K562 (cell line): ENCODE measurements around the gene TLK2. TPM values are rescaled to one million over a fixed set of nuclear protein-coding genes. Genes with fewer than 3 reads are reported as not detected.

Experiments used
- ATAC-seq: fragments of 200-7000 bp; cut with Tn5 transposase; 3 replicates; pipeline ENCODE4 v1.9.1; 2020; ENCODE audit warnings: moderate library complexity
- BruUV-seq: library from RNA; stranded (reverse); fragments of 400-500 nt; replicated peaks from 2 replicates; lab custom pipeline; 2021; lab: Mats Ljungman, UMichigan
- CTCF ChIA-PET: fragments of 300-600 bp; formaldehyde crosslinking; extraction: SDS; loops from one replicate; lab custom pipeline; 2021; ENCODE audit warnings: low intra/inter-chr PET ratio; lab: Yijun Ruan, JAX
- POLR2A ChIA-PET: fragments of 300-600, 350-650 bp; sonication (Branson Sonifier 250); formaldehyde crosslinking; extraction: SDS; loops from one replicate; lab custom pipeline; 2021; ENCODE audit warnings: antibody characterized with exemption, inconsistent platforms; lab: Yijun Ruan, JAX
- DNase-seq, 4 experiments: peaks; one replicate each; pipeline versions ENCODE4 v3.0.0 to v3.0.0-alpha.2; 2011 to 2018; ENCODE audit warnings: low spot score in 3 of 4, mixed read lengths in 3 of 4; ENCODE audit errors: extremely low read depth in 1 of 4
- FAIRE-seq: peaks from 2 replicates; lab custom pipeline; 2011; peaks lifted over from hg19 to GRCh38; lab: Jason Lieb, UNC
- H2AFZ ChIP-seq: 2 replicates; pipeline ENCODE4 v1.6.0; 2011; ENCODE audit warnings: low read depth, low read length, control low read depth, inconsistent platforms
- H3K27ac ChIP-seq: fragments of 200-600 bp; 3 replicates; pipeline ENCODE4 v1.8.0; 2011; ENCODE audit warnings: low read depth, mild to moderate bottlenecking, control low read depth, inconsistent platforms, low read length, moderate library complexity, mixed read lengths; ENCODE audit errors: extremely low read depth
- H3K27me3 ChIP-seq, 2 experiments: fragments of 300-600 bp in 1 of 2; 2 replicates in 1 of 2; 3 replicates in 1 of 2; pipeline versions ENCODE4 v1.6.0 to v1.8.0; 2011; ENCODE audit warnings: inconsistent platforms in 2 of 2, low read length in 2 of 2, mild to moderate bottlenecking in 1 of 2, mixed read lengths in 1 of 2, moderate library complexity in 1 of 2; ENCODE audit not compliant: control insufficient read depth in 2 of 2, insufficient read depth in 2 of 2
- H3K36me3 ChIP-seq: fragments of 300-600 bp; 3 replicates; pipeline ENCODE4 v1.8.0; 2011; ENCODE audit warnings: mild to moderate bottlenecking, low read length, inconsistent platforms; ENCODE audit not compliant: control insufficient read depth, insufficient read depth
- H3K4me1 ChIP-seq, 2 experiments: fragments of 200-600 bp in 1 of 2; replicated peaks in 1 of 2; 2 replicates in 1 of 2; 3 replicates in 1 of 2; pipeline versions ENCODE4 v1.5.1 to v1.8.0; 2011; ENCODE audit warnings: inconsistent platforms in 2 of 2, low read length in 2 of 2, mild to moderate bottlenecking in 1 of 2, mixed read lengths in 1 of 2, moderate library complexity in 1 of 2; ENCODE audit not compliant: control insufficient read depth in 2 of 2, insufficient read depth in 2 of 2
- H3K4me2 ChIP-seq: 2 replicates; pipeline ENCODE4 v1.6.1; 2011; ENCODE audit warnings: low read length, control low read depth, inconsistent platforms, mixed read lengths; ENCODE audit not compliant: insufficient read depth
- H3K4me3 ChIP-seq: fragments of 200-600 bp; sonication (generic), shearing (Covaris generic); 2 replicates; pipeline ENCODE4 v1.5.1; 2016; ENCODE audit warnings: control low read depth, inconsistent platforms
- H3K79me2 ChIP-seq: fragments of 200-600 bp; 3 replicates; pipeline ENCODE4 v1.8.0; 2011; ENCODE audit warnings: low read length, inconsistent platforms; ENCODE audit not compliant: control insufficient read depth, insufficient read depth
- H3K9ac ChIP-seq, 2 experiments: 2 replicates each; pipeline versions ENCODE4 v1.6.0 to v1.6.1; 2011; ENCODE audit warnings: low read depth in 2 of 2, low read length in 2 of 2, control low read depth in 1 of 2, inconsistent platforms in 1 of 2, mild to moderate bottlenecking in 1 of 2, mixed read lengths in 1 of 2; ENCODE audit not compliant: insufficient read depth in 1 of 2
- H3K9me1 ChIP-seq: one replicate; pipeline ENCODE4 v1.6.0; 2011; ENCODE audit warnings: inconsistent platforms, mild to moderate bottlenecking, low read length, moderate library complexity; ENCODE audit not compliant: control insufficient read depth, insufficient read depth
- H3K9me3 ChIP-seq: replicated peaks from 2 replicates; pipeline ENCODE4 v1.5.1; 2011; ENCODE audit warnings: low read depth, low read length, inconsistent platforms; ENCODE audit not compliant: control insufficient read depth, insufficient read depth
- H4K20me1 ChIP-seq: replicated peaks from 2 replicates; pipeline ENCODE4 v1.6.1; 2011; ENCODE audit warnings: low read length, inconsistent platforms, mixed read lengths; ENCODE audit not compliant: control insufficient read depth, insufficient read depth
- SMARCC2 ChIP-seq: fragments of 450-650 bp; IDR thresholded peaks from 2 replicates; pipeline ENCODE4 v1.6.1; 2017; ENCODE audit warnings: antibody characterized with exemption, moderate library complexity, mild to moderate bottlenecking, low read depth
- whole genome bisulfite sequencing: fragments of 100-300 bp; shearing (Covaris generic); methylation state at CpG from one replicate; pipeline ENCODE4 v1.1.6; 2016; ENCODE audit warnings: low coverage, mixed read lengths; ENCODE audit not compliant: insufficient coverage; ENCODE audit errors: missing lambda C conversion rate; 5-methylcytosine and 5-hydroxymethylcytosine counted together
- in situ Hi-C: fragments of 300-500 bp; cut with MboI; formaldehyde crosslinking; loops from 4 replicates; pipeline ENCODE4 v1.15.0; 2018; ENCODE audit warnings: inconsistent platforms, mixed read lengths
- intact Hi-C: fragments of 100-400 bp; cut with micrococcal nuclease; formaldehyde crosslinking; loops from 2 replicates; pipeline ENCODE4 v1.14.2; 2022
- polyA plus RNA-seq, 8 experiments: library from polyadenylated mRNA; depleted of rRNA in 4 of 8; stranded (reverse) in 5 of 8; unstranded in 3 of 8; fragments of >200 nt; fragmentation: Nextera tagmentation in 2 of 8; fragmentation: Illumina TruSeq in 1 of 8; extraction: Ambion mirVana in 2 of 8; extraction: Trizol in 1 of 8; gene quantifications; 2 replicates each; pipeline versions ENCODE4 v1.2.1 to v1.2.3, GENCODE V29; 2011 to 2014; ENCODE audit warnings: inconsistent platforms in 1 of 8, missing spikeins in 1 of 8
- total RNA-seq, 7 experiments: library from RNA; depleted of rRNA in 6 of 7; stranded (reverse); fragments of >200 nt in 6 of 7; fragmentation: Illumina TruSeq in 2 of 7; extraction: Trizol in 2 of 7; gene quantifications; 2 replicates each; pipeline versions ENCODE4 v1.2.1 to v1.2.3, GENCODE V29; 2011 to 2021; ENCODE audit warnings: low replicate concordance in 1 of 7
- TF ChIP-seq, protein P1 (sequence below): fragments of 450-650 bp; IDR thresholded peaks from 2 replicates; pipeline ENCODE4 v1.7.1; 2018; ENCODE audit warnings: mild to moderate bottlenecking, low read depth; ENCODE audit not compliant: partially characterized antibody
- TF ChIP-seq, protein P2 (sequence below): fragments of 450-650 bp; IDR thresholded peaks from 2 replicates; pipeline ENCODE4 v1.6.1; 2017; ENCODE audit warnings: antibody characterized with exemption, mild to moderate bottlenecking

The TLK2 gene
- total and polyA plus RNA-seq, 9 of the 15 experiments (the other 6 are each of a cell fraction or from before 2014, with no cell fraction given): 10.1 to 51.9 (median 32.4) TPM

GRCh38 chr17:62581764-62582163 lies 103.1 kb downstream of the TLK2 start:
- DNase-seq: no peak
- POLR2A ChIA-PET: interaction anchor here (0.7 kb wide), 1 partner anchor 15 kb away, joined by 3 read pairs; no protein-coding TSS in a partner anchor

More at GRCh38 chr17:62581764-62582163, 103.1 kb downstream of the TLK2 start:
- Histone ChIP-seq H3K4me3 (no peak overlapping the region), H3K36me3 (peaks cover 52% of the 10 kb centered on the region), H3K27me3 (no peaks in the 10 kb centered on the region), H3K4me2 (no peak overlapping the region), H3K79me2 (no peaks in the 10 kb centered on the region), H3K4me1 (no peaks in the 10 kb centered on the region), H3K27ac (no peak overlapping the region), H4K20me1 (no peaks in the 10 kb centered on the region), H2AFZ (no peak overlapping the region), H3K9me3 (no peaks in the 10 kb centered on the region), H3K9me1 (no peaks in the 10 kb centered on the region), H3K9ac (no peak overlapping the region)
- CTCF ChIA-PET: no interaction called here
- 92% methylated on average over 1 of the region's 1 CpG for WGBS
- in situ Hi-C loops: no loop called here
- TF ChIP-seq, protein P1, sequence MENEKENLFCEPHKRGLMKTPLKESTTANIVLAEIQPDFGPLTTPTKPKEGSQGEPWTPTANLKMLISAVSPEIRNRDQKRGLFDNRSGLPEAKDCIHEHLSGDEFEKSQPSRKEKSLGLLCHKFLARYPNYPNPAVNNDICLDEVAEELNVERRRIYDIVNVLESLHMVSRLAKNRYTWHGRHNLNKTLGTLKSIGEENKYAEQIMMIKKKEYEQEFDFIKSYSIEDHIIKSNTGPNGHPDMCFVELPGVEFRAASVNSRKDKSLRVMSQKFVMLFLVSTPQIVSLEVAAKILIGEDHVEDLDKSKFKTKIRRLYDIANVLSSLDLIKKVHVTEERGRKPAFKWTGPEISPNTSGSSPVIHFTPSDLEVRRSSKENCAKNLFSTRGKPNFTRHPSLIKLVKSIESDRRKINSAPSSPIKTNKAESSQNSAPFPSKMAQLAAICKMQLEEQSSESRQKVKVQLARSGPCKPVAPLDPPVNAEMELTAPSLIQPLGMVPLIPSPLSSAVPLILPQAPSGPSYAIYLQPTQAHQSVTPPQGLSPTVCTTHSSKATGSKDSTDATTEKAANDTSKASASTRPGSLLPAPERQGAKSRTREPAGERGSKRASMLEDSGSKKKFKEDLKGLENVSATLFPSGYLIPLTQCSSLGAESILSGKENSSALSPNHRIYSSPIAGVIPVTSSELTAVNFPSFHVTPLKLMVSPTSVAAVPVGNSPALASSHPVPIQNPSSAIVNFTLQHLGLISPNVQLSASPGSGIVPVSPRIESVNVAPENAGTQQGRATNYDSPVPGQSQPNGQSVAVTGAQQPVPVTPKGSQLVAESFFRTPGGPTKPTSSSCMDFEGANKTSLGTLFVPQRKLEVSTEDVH: no peak
- TF ChIP-seq SMARCC2: no peak
- TF ChIP-seq, protein P2, sequence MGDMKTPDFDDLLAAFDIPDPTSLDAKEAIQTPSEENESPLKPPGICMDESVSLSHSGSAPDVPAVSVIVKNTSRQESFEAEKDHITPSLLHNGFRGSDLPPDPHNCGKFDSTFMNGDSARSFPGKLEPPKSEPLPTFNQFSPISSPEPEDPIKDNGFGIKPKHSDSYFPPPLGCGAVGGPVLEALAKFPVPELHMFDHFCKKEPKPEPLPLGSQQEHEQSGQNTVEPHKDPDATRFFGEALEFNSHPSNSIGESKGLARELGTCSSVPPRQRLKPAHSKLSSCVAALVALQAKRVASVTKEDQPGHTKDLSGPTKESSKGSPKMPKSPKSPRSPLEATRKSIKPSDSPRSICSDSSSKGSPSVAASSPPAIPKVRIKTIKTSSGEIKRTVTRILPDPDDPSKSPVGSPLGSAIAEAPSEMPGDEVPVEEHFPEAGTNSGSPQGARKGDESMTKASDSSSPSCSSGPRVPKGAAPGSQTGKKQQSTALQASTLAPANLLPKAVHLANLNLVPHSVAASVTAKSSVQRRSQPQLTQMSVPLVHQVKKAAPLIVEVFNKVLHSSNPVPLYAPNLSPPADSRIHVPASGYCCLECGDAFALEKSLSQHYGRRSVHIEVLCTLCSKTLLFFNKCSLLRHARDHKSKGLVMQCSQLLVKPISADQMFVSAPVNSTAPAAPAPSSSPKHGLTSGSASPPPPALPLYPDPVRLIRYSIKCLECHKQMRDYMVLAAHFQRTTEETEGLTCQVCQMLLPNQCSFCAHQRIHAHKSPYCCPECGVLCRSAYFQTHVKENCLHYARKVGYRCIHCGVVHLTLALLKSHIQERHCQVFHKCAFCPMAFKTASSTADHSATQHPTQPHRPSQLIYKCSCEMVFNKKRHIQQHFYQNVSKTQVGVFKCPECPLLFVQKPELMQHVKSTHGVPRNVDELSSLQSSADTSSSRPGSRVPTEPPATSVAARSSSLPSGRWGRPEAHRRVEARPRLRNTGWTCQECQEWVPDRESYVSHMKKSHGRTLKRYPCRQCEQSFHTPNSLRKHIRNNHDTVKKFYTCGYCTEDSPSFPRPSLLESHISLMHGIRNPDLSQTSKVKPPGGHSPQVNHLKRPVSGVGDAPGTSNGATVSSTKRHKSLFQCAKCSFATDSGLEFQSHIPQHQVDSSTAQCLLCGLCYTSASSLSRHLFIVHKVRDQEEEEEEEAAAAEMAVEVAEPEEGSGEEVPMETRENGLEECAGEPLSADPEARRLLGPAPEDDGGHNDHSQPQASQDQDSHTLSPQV: no peak
- FAIRE-seq (no peak), ATAC-seq (no peak)
- BruUV-seq: no TSS peak
- intact Hi-C loops: no loop called here
